Uterus (tissue), 2 donors: ENCODE measurements around the gene SYTL3.

Experiments
- POLR2A ChIP-seq, 2 donors: fragments of 450-650 bp; IDR thresholded peaks; one replicate each; pipeline ENCODE4 v1.6.1; 2016; ENCODE audit warnings: antibody characterized with exemption in 2 of 2, mild to moderate bottlenecking in 1 of 2, moderate library complexity in 1 of 2
- TF ChIP-seq, protein P1 (sequence below), 4 experiments: fragments of 200-600 bp in 2 of 4; fragments of 450-650 bp in 2 of 4; sonication (generic) in 2 of 4; IDR thresholded peaks; one replicate each; pipeline ENCODE4 v1.5.1; 2016 to 2019; ENCODE audit warnings: antibody characterized with exemption in 4 of 4, mild to moderate bottlenecking in 2 of 4, moderate library complexity in 1 of 4

- TF ChIP-seq, protein P1, sequence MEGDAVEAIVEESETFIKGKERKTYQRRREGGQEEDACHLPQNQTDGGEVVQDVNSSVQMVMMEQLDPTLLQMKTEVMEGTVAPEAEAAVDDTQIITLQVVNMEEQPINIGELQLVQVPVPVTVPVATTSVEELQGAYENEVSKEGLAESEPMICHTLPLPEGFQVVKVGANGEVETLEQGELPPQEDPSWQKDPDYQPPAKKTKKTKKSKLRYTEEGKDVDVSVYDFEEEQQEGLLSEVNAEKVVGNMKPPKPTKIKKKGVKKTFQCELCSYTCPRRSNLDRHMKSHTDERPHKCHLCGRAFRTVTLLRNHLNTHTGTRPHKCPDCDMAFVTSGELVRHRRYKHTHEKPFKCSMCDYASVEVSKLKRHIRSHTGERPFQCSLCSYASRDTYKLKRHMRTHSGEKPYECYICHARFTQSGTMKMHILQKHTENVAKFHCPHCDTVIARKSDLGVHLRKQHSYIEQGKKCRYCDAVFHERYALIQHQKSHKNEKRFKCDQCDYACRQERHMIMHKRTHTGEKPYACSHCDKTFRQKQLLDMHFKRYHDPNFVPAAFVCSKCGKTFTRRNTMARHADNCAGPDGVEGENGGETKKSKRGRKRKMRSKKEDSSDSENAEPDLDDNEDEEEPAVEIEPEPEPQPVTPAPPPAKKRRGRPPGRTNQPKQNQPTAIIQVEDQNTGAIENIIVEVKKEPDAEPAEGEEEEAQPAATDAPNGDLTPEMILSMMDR (IDR thresholded peaks at IDR 0.05): no peak
- TF ChIP-seq POLR2A (IDR thresholded peaks at IDR 0.05): no peak
These were observed 160.6 kb downstream of the SYTL3 start for GRCh38 chr6:158810155-158811095.
